Sigmoid colon (tissue), 7 donors: Measurements from ENCODE around the gene NKX6-2. TPM values are rescaled to one million over a fixed set of nuclear protein-coding genes. Genes with fewer than 3 reads are reported as not detected.

Experiments used
- DNase-seq: peaks from one replicate; pipeline ENCODE4 v3.0.0-alpha.2; 2019
- H3K27ac ChIP-seq, 4 donors: fragments of 200-600 bp; sonication (generic); one replicate each; pipeline ENCODE4 v1.5.1; 2016 to 2019; ENCODE audit warnings: mild to moderate bottlenecking in 1 of 4
- H3K27me3 ChIP-seq, 3 donors: fragments of 200-600 bp; sonication (generic); one replicate each; pipeline ENCODE4 v1.5.1; 2019; ENCODE audit warnings: mild to moderate bottlenecking in 1 of 3
- H3K36me3 ChIP-seq, 4 donors: fragments of 200-600 bp; sonication (generic); one replicate each; pipeline ENCODE4 v1.5.1; 2016 to 2019
- H3K4me1 ChIP-seq, 4 donors: fragments of 200-600 bp; sonication (generic); one replicate each; pipeline ENCODE4 v1.5.1; 2017 to 2019
- H3K4me3 ChIP-seq, 4 donors: fragments of 200-600 bp; sonication (generic); one replicate each; pipeline ENCODE4 v1.5.1; 2017 to 2019; ENCODE audit warnings: mild to moderate bottlenecking in 2 of 4, moderate library complexity in 1 of 4
- H3K9me3 ChIP-seq, 4 donors: fragments of 200-600 bp in 3 of 4; sonication (generic) in 3 of 4; one replicate each; pipeline versions ENCODE4 v1.5.1 to v1.6.1; 2013 to 2019
- EP300 ChIP-seq, 4 donors: sonication (generic); formaldehyde crosslinking; IDR thresholded peaks; one replicate each; pipeline ENCODE4 v1.6.1; 2017; ENCODE audit warnings: antibody characterized with exemption in 4 of 4
- POLR2A ChIP-seq, 2 donors: fragments of 450-650 bp; IDR thresholded peaks; one replicate each; pipeline ENCODE4 v1.6.1; 2016; ENCODE audit warnings: antibody characterized with exemption in 2 of 2, mild to moderate bottlenecking in 2 of 2, moderate library complexity in 2 of 2
- POLR2AphosphoS5 ChIP-seq, 4 donors: sonication (generic); formaldehyde crosslinking; IDR thresholded peaks; one replicate each; pipeline ENCODE4 v1.6.1; 2017; ENCODE audit warnings: antibody characterized with exemption in 4 of 4
- WGBS, 2 donors: extraction: QIAGEN DNeasy Blood & Tissue Kit; methylation state at CpG; one replicate each; pipeline ENCODE4 v1.1.7; 2013; 5-methylcytosine and 5-hydroxymethylcytosine counted together
- intact Hi-C: fragments of 100-400 bp; cut with DNase I; formaldehyde crosslinking; loops from one replicate; pipeline ENCODE4 v1.15.1; 2023
- polyA plus RNA-seq, 3 donors: library from polyadenylated mRNA; stranded (reverse); fragments of 200-250 nt; gene quantifications; one replicate each; pipeline ENCODE4 v1.2.3, GENCODE V29; 2013
- total RNA-seq, 4 donors: library from RNA; depleted of rRNA; stranded (reverse); fragments of >200 nt; gene quantifications; one replicate each; pipeline ENCODE4 v1.1.0, GENCODE V29; 2016
- TF ChIP-seq, protein P1 (sequence below), 4 experiments: fragments of 450-650 bp in 3 of 4; fragments of 200-600 bp in 1 of 4; IDR thresholded peaks; one replicate each; pipeline ENCODE4 v1.5.1; 2016 to 2019; ENCODE audit warnings: antibody characterized with exemption in 4 of 4, mild to moderate bottlenecking in 3 of 4, moderate library complexity in 2 of 4
- donor health status: healthy with polysubstance abuse.
- donor health status: Bipolar disorder and iron deficiency.
- donor health status: healthy.

Gene NKX6-2
- total and polyA plus RNA-seq, 7 donors = 0.01 to 0.60 TPM; not detected in 5

DNA sequence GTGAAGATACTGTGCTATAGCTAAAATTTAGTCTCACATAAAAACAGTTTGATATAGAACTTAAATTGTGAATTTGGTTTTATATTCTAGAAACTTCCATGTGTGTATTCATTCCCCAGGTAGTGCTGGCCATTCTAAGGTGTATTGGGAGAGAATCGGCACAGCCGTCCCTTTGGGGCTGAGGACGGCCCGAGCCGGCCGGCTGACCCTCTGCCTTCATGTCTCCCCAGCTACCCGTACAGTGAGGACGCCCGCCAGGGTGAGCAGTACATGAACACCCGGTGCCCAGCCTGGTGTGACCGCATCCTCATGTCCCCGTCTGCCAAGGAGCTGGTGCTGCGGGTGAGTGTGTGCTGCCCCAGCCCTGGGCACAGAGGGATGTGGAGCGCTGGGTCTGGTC is 8.5 kb downstream of the NKX6-2 start:
- intact Hi-C loops = no loop called here
- WGBS, 2 donors = 93 to 98% methylated on average over 14 of the region's 14 CpGs
- Histone ChIP-seq H3K4me3 (no peak overlapping the region), H3K9me3 (no peaks in the 10 kb centered on the region), H3K27me3 (peaks cover 0 to 22% (median 0%) of the 10 kb centered on the region in 3 donors), H3K27ac (no peak overlapping the region), H3K36me3 (peaks cover 11 to 77% (median 40%) of the 10 kb centered on the region in 4 donors), H3K4me1 (peaks cover 0 to 7% (median 0%) of the 10 kb centered on the region in 4 donors)
- DNase-seq = no peak
- TF ChIP-seq EP300 (IDR thresholded peaks at IDR 0.05) (no peak), POLR2AphosphoS5 (IDR thresholded peaks at IDR 0.05) (no peak), POLR2A (IDR thresholded peaks at IDR 0.05) (no peak)
- TF ChIP-seq, protein P1, sequence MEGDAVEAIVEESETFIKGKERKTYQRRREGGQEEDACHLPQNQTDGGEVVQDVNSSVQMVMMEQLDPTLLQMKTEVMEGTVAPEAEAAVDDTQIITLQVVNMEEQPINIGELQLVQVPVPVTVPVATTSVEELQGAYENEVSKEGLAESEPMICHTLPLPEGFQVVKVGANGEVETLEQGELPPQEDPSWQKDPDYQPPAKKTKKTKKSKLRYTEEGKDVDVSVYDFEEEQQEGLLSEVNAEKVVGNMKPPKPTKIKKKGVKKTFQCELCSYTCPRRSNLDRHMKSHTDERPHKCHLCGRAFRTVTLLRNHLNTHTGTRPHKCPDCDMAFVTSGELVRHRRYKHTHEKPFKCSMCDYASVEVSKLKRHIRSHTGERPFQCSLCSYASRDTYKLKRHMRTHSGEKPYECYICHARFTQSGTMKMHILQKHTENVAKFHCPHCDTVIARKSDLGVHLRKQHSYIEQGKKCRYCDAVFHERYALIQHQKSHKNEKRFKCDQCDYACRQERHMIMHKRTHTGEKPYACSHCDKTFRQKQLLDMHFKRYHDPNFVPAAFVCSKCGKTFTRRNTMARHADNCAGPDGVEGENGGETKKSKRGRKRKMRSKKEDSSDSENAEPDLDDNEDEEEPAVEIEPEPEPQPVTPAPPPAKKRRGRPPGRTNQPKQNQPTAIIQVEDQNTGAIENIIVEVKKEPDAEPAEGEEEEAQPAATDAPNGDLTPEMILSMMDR (IDR thresholded peaks at IDR 0.05) = no peak

GRCh38 chr10:132776821-132777220 is 9.1 kb downstream of the NKX6-2 start:
- intact Hi-C loops = no loop called here
- TF ChIP-seq, protein P1 (IDR thresholded peaks at IDR 0.05) = no peak
- TF ChIP-seq POLR2AphosphoS5 (IDR thresholded peaks at IDR 0.05) (no peak), POLR2A (IDR thresholded peaks at IDR 0.05) (no peak), EP300 (IDR thresholded peaks at IDR 0.05) (no peak)
- H3K4me3 ChIP-seq = no peak overlapping the region

DNA sequence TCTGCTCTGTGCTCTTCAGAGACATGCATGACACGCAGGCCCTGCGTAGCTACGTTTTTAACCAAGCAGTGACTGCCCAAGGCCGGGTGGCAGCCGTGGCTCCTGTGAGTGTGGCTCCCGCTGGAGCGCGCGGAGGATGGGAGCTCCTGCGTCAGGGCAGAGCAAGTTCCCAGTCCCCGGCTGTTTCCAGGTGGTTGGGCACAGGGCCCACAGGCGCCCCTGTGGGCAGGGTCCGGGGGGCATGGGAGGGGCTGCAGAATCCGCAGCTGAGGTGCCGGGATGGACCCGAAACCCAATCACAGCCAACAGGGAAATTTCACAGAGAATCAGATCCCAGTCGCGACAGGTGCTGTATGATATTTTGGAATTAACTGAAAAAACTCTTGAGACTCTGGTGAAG is 9.8 kb downstream of the NKX6-2 start:
- Histone ChIP-seq H3K27me3 (peaks cover 0 to 10% (median 0%) of the 10 kb centered on the region in 3 donors), H3K4me1 (peaks cover 0 to 7% (median 0%) of the 10 kb centered on the region in 4 donors), H3K9me3 (no peaks in the 10 kb centered on the region), H3K27ac (no peak overlapping the region), H3K4me3 (no peak overlapping the region), H3K36me3 (peaks cover 0 to 67% (median 34%) of the 10 kb centered on the region in 4 donors)
- intact Hi-C loops = no loop called here
- no peak for DNase-seq
- no peak for TF ChIP-seq POLR2A (IDR thresholded peaks at IDR 0.05)
- TF ChIP-seq, protein P1 (IDR thresholded peaks at IDR 0.05) = no peak
- no peak for TF ChIP-seq EP300 (IDR thresholded peaks at IDR 0.05)
- no peak for TF ChIP-seq POLR2AphosphoS5 (IDR thresholded peaks at IDR 0.05)
- 82 to 94% methylated on average over 18 of the region's 18 CpGs for WGBS, 2 donors

More at GRCh38 chr10:132776821-132777220, 9.1 kb downstream of the NKX6-2 start:
- Histone ChIP-seq H3K27me3 (peaks cover 0 to 16% (median 0%) of the 10 kb centered on the region in 3 donors), H3K27ac (no peak overlapping the region), H3K36me3 (peaks cover 4 to 71% (median 39%) of the 10 kb centered on the region in 4 donors), H3K9me3 (no peaks in the 10 kb centered on the region), H3K4me1 (peaks cover 0 to 7% (median 0%) of the 10 kb centered on the region in 4 donors)
- no peak for DNase-seq
- WGBS, 2 donors = 92 to 95% methylated on average over 18 of the region's 18 CpGs

DNA sequence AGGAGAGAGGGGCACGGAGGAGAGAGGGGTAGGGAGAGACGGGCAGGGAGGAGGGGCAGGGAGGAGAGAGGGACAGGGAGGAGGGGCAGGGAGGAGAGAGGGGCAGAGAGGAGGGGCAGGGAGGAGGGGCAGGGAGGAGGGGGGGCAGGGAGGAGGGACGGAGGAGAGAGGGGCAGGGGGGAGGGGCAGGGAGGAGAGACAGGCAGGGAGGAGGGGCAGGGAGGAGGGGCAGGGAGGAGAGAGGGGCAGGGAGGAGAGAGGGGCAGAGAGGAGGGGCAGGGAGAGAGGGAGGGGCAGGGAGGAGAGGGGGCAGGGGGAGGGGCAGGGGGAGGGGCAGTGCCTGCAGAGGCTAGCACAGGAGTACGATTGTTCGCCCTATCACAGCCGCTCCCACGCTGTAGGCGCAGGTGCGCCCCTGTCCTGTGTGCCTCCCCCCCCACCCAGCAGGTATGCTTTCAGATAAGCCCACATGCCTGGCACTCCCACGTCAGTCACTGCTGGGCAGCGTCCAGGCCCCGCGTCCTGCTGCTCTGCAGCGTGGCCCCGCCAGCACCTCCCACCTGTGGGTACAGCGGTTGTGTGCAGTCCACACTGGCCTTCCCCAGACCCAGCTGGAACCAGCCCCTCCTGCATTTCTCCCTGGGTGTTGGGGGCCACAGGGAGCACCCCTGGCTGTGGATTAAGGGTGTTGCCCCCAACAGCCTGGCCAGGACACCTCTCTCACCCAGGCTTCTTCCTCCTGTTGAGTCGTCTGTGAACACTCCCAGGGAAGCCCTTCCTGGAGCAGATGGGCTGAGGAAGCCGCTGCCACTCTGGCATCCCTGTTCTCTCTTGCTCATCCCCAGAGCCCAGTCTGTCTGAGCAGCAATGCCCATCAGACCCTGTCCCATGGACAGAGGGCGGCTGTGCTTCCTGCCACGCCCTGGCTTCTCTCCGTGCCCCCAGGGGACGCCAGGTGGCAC is 10.8 kb downstream of the NKX6-2 start:
- intact Hi-C loops = no loop called here
- H3K36me3 ChIP-seq = peaks cover 0 to 67% (median 31%) of the 10 kb centered on the region in 4 donors
- H3K27ac ChIP-seq = no peak overlapping the region

More for the DNA sequence above, 10.8 kb downstream of the NKX6-2 start:
- peaks cover 0 to 7% (median 0%) of the 10 kb centered on the region in 4 donors for H3K4me1 ChIP-seq
- no peak for DNase-seq
- no peaks in the 10 kb centered on the region for H3K9me3 ChIP-seq
- no peak for TF ChIP-seq POLR2A (IDR thresholded peaks at IDR 0.05)
- TF ChIP-seq POLR2AphosphoS5 (IDR thresholded peaks at IDR 0.05) = no peak
- TF ChIP-seq EP300 (IDR thresholded peaks at IDR 0.05) = no peak
- TF ChIP-seq, protein P1 (IDR thresholded peaks at IDR 0.05) = no peak
- peaks cover 0 to 4% (median 0%) of the 10 kb centered on the region in 3 donors for H3K27me3 ChIP-seq
- no peak overlapping the region for H3K4me3 ChIP-seq
- WGBS, 2 donors = 21 to 68% methylated on average over 22 of the region's 22 CpGs
